ENCODE results near the gene GMDS.

The GMDS gene

GRCh38 chr6:1601158-1602048, 644.0 kb downstream of the GMDS start:
- DNase-seq (ENCODE audit: low spot score), result no peak

GRCh38 chr6:1600764-1601157, 644.6 kb downstream of the GMDS start:
- no peak for DNase-seq (ENCODE audit: low spot score)

GRCh38 chr6:1600063-1600763, 645.2 kb downstream of the GMDS start:
- no peak for DNase-seq (ENCODE audit: low spot score)

- no peak for DNase-seq (ENCODE audit: low spot score)
These were observed 645.9 kb downstream of the GMDS start for GRCh38 chr6:1599469-1599868.

- DNase-seq (ENCODE audit: low spot score), result no peak
These were observed 646.5 kb downstream of the GMDS start for GRCh38 chr6:1598886-1599285.

GRCh38 chr6:1598433-1598832, 647.0 kb downstream of the GMDS start:
- no peak for DNase-seq (ENCODE audit: low spot score)

GRCh38 chr6:1597924-1598323, 647.5 kb downstream of the GMDS start:
- DNase-seq (ENCODE audit: low spot score), result no peak

GRCh38 chr6:1597121-1597744, 648.2 kb downstream of the GMDS start:
- DNase-seq (ENCODE audit: low spot score), result no peak

- DNase-seq (ENCODE audit: low spot score), result peak; percentile 42
These were observed 649.1 kb downstream of the GMDS start for GRCh38 chr6:1596088-1596852.

- no peak for DNase-seq (ENCODE audit: low spot score)
These were observed 649.9 kb downstream of the GMDS start for GRCh38 chr6:1595271-1596087.

GRCh38 chr6:1594445-1595200, 650.8 kb downstream of the GMDS start:
- no peak for DNase-seq (ENCODE audit: low spot score)

- DNase-seq (ENCODE audit: low spot score), result no peak
These were observed 651.5 kb downstream of the GMDS start for GRCh38 chr6:1593958-1594314.

GRCh38 chr6:1593286-1593957, 652.0 kb downstream of the GMDS start:
- DNase-seq (ENCODE audit: low spot score), result no peak

- no peak for DNase-seq (ENCODE audit: low spot score)
These were observed 652.6 kb downstream of the GMDS start for GRCh38 chr6:1592852-1593251.

GRCh38 chr6:1591926-1592325, 653.5 kb downstream of the GMDS start:
- no peak for DNase-seq (ENCODE audit: low spot score)

GRCh38 chr6:1591243-1591642, 654.2 kb downstream of the GMDS start:
- DNase-seq (ENCODE audit: low spot score), result no peak

- DNase-seq (ENCODE audit: low spot score), result no peak
These were observed 654.8 kb downstream of the GMDS start for GRCh38 chr6:1590580-1590979.

- no peak for DNase-seq (ENCODE audit: low spot score)
These were observed 656.2 kb downstream of the GMDS start for GRCh38 chr6:1589208-1589607.

- no peak for DNase-seq (ENCODE audit: low spot score)
These were observed 657.4 kb downstream of the GMDS start for GRCh38 chr6:1587977-1588376.

GRCh38 chr6:1587546-1587945, 657.9 kb downstream of the GMDS start:
- DNase-seq (ENCODE audit: low spot score), result no peak
